Transverse colon (tissue), 3 donors: ENCODE data around the gene CNDP2.

Experiments
- CTCF ChIP-seq, 5 experiments: fragments of 200-600 bp in 3 of 5; fragments of 450-650 bp in 2 of 5; sonication (generic) in 3 of 5; IDR thresholded peaks; 1 replicate in 2 of 5; 2 replicates in 3 of 5; pipeline ENCODE4 v1.5.1; 2016 to 2017; ENCODE audit warnings: antibody characterized with exemption in 5 of 5, inconsistent platforms in 3 of 5, mild to moderate bottlenecking in 2 of 5, moderate library complexity in 1 of 5
- POLR2A ChIP-seq: fragments of 450-650 bp; IDR thresholded peaks from one replicate; pipeline ENCODE4 v1.6.1; 2016; ENCODE audit warnings: antibody characterized with exemption, mild to moderate bottlenecking, moderate library complexity

- no peak for TF ChIP-seq CTCF (IDR thresholded peaks at IDR 0.05)
- TF ChIP-seq POLR2A: no peak
Observed at GRCh38 chr18:74505776-74506175, 9.6 kb downstream of the CNDP2 start.
